GM10248 (cell line): ENCODE measurements around the gene PEPD.
"Not testable (repeated sequence)": the region's sequence is repeated elsewhere in the genome, so short reads cannot be mapped to it uniquely, and the experiment has no call there.

Source experiments
- CTCF ChIA-PET: fragments of 300-600 bp; sonication (Branson Sonifier 250); formaldehyde crosslinking; extraction: SDS; loops from one replicate; lab custom pipeline; 2021; ENCODE audit warnings: antibody characterized with exemption; lab: Yijun Ruan, JAX
- POLR2A ChIA-PET: fragments of 350-650 bp; sonication (Branson Sonifier 250); formaldehyde crosslinking; extraction: SDS; loops from one replicate; lab custom pipeline; 2020; ENCODE audit warnings: antibody characterized with exemption; lab: Yijun Ruan, JAX
- DNase-seq: peaks from one replicate; pipeline ENCODE4 v3.0.0; 2012; ENCODE audit errors: extremely low spot score
- TF ChIP-seq, protein P1 (sequence below): IDR thresholded peaks from 2 replicates; pipeline ENCODE4 v1.5.1; 2012; ENCODE audit warnings: mild to moderate bottlenecking, low read depth; ENCODE audit errors: extremely low read depth, missing control alignments, control extremely low read depth

PEPD gene

DNA sequence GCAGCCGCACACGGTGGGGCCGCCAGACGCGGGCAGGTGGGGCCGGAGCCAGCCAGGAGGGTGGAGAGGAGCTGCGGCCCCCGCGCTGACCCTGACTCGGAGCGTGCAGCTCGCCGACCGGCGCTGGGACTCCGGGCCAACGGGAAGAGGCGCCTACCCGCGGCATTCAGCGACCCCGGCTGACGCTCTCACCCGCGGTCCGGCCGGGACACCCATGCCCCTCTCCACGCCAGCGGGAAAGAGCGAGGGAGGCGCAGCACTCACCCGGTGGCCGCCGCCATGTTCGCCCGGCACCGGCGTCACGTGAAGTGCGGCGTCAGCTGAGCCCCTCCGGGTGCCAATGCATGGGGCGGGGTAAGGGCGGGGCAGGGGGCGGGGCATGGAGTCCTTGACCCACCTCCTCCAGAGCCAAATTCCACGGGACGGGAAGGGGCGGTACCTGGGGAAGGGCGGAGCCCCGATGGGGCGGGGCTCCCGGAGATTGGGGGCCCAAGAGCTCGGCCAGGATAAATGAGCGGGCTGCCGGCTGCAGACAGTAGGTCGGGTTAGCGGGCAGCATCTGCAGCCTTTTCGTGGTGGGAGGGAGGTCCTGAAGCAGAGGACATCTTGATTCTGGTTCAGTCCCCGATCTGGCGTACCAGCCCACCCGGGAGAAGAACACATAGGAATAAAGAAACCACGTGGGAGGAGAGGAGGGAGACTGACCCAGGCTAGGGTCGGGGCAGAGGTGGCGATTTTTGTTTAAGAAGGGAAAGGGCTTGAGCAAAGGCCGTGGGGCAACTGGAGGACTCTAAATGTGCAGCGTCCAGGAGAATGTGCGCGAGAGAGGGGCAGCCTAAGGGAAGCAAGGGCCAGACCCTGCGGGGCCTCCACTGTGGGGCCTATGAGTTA is at the start of gene PEPD:
TSS of gene PEPD (minus strand) at position 312 of the 891 bp plus-strand sequence. CDS start at position 281, 31 bp downstream.
- DNase-seq: peak; percentile 100
- TF ChIP-seq, protein P1, sequence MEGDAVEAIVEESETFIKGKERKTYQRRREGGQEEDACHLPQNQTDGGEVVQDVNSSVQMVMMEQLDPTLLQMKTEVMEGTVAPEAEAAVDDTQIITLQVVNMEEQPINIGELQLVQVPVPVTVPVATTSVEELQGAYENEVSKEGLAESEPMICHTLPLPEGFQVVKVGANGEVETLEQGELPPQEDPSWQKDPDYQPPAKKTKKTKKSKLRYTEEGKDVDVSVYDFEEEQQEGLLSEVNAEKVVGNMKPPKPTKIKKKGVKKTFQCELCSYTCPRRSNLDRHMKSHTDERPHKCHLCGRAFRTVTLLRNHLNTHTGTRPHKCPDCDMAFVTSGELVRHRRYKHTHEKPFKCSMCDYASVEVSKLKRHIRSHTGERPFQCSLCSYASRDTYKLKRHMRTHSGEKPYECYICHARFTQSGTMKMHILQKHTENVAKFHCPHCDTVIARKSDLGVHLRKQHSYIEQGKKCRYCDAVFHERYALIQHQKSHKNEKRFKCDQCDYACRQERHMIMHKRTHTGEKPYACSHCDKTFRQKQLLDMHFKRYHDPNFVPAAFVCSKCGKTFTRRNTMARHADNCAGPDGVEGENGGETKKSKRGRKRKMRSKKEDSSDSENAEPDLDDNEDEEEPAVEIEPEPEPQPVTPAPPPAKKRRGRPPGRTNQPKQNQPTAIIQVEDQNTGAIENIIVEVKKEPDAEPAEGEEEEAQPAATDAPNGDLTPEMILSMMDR: no peak
- ChIA-PET CTCF (interaction anchor here (0.9 to 2.2 kb wide), 2 partner anchors 11 to 256 kb away, joined by 3 to 7 read pairs; no protein-coding TSS in a partner anchor), POLR2A (interaction anchor here (0.6 to 0.7 kb wide), 2 partner anchors 344 to 1091 kb away, joined by 3 to 6 read pairs; no protein-coding TSS in a partner anchor)

DNA sequence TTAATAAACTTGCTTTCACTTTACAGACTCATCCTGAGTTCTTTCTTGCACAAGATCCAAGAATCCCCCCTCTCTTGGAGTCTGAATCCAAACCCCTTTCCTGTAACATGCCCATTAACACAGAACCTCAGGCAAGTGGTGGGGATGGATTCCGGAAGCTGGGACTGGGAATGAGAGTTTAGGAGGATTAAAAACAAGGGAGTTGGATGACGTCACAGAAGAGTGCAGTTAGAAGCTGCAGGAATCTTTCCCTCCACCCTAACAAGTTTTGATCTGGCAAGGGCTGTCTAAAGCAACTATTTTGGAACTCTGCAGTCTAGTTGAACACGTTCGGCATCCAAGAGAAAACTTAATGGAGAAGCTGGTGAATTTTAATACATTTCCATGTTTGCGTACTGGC is 48.2 kb upstream of the PEPD start:
- ChIA-PET CTCF (interaction anchor here (1.1 kb wide), 1 partner anchor 19 kb away, joined by 3 read pairs; no protein-coding TSS in a partner anchor), POLR2A (no interaction called here)
- TF ChIP-seq, protein P1: no peak
- no peak for DNase-seq

DNA sequence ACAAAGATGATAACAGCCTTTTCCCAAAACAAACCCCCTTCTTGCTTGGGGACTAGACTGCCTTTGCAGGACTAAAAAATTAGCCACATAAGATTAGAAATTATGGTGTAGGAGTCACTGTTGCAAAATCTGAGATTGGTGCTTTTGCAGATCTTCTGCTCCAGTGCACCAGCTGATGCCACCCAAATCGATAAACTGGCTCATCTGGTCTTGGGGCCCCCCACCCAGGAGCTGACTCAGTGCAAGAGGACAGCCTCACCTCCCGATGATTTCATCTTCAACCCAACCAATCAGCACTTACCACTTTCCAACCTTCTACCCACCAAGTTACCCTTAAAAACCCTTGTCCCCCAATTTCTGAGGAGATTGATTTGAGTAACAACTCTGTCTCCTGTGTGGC is 47.1 kb upstream of the PEPD start:
- DNase-seq: no peak
- ChIA-PET CTCF (no interaction called here), POLR2A (no interaction called here)
- TF ChIP-seq, protein P1: no peak

DNA sequence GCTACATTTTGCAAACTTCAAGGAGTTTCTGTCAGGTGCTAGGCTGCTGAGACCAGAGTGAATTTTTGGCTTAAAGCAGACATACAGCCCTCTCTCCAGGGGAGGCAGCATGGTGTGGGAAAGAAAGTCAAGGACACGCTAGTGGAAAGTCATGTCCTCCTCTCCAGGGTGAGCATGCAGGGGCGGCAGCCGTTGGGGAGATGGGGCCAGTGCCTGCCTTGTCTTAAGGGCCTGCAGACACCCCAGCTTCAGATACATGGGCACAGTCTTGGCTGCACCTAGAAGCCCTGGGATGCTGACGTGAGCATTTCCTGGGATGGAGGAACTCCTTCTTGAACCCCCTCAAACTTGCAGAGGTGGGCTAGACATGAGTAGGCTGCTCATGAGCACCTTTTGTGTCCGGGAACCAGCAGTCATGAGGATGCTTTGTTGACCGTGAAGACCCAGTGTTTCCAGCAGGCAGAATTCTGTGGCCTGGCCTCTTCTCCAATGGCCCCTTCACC is 43.3 kb upstream of the PEPD start:
- TF ChIP-seq, protein P1: no peak
- ChIA-PET CTCF (no interaction called here), POLR2A (no interaction called here)
- no peak for DNase-seq

DNA sequence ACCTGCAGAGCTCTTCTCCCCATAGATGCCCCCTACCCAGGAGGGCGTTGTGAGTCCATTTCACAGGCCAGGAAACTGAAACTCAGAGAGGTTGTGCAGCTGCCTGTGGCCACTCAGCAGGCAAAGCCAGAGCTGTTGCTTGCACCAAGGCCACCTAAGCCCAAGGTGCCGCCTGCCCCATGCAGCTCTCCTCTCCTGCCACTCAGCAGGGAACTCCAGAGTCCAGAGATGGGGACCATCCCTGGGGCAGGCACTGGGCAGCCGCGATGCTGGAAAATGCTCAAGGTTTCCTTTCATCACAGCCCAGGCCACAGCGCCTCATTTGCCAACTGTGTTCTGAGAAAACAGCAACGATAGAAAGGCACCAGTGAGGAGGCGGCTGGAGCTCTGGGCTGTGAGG is 41.0 kb upstream of the PEPD start:
- no peak for DNase-seq
- CTCF ChIA-PET: interaction anchor here (1.1 kb wide), 1 partner anchor 132 kb away, joined by 3 read pairs; no protein-coding TSS in a partner anchor
- POLR2A ChIA-PET: no interaction called here
- TF ChIP-seq, protein P1: no peak

DNA sequence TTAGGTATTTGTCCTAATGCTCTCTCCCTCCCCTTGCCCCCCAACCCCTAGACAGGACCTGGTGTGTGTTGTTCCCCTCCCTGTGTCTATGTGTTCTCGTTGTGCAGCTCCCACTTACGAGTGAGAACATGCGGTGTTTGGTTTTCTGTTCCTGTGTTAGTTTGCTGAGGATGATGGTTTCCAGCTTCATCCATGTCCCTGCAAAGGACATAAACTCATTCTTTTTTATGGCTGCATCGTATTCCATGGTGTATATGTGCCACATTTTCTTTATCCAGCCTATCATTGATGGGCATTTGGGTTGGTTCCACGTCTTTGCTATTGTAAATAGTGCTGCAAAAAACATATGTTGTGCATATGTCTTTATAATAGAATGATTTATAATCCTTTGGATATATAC is 40.1 kb upstream of the PEPD start:
- CTCF ChIA-PET, DNase-seq, POLR2A ChIA-PET: not testable (repeated sequence)

DNA sequence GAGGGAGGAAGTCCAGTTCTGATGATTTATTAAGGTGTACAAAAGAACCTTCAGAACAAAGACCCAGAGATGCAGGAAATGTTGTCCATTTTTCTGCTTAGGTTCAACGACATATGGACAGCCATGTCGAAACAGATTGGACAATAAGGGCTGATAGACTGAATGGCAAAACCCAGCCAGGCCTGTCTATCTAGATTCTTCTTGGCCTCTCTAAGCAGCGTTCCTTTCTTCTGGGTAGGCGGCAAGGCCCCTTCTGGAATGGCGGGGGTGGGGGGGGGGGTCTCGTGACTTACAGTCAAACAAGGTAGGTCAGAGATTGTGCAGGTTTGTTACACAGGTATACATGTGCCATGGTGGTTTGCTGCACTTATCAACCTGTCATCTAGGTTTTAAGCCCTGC is 39.7 kb upstream of the PEPD start:
- ChIA-PET POLR2A (no interaction called here), CTCF (no interaction called here)
- TF ChIP-seq, protein P1: no peak
- no peak for DNase-seq
